ENCODE measurements around the gene WWOX. TPM values are rescaled to one million over a fixed set of nuclear protein-coding genes. Genes with fewer than 3 reads are reported as not detected.

Gene WWOX
- total RNA-seq, 3 donors from 2014 or later, result 11.7 to 18.0 (median 13.8) TPM

DNA sequence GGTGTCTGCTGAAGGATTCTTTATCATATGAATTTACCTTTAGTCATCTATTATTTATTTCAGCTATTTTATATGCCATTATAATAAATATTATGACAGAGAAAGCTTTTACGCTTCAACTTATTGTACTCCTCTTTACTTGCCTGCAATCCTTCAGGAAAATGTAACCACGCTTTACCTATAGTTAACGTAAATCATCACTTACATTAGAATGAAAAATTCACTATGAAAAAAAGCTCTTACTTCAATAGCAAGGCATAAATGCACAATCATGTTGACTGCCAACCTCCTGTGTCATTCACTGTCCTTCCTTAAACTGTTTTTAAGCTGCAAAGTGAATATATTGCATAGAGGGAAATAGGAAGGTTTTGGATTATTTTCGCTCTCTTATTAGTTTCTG lies 277.9 kb downstream of the WWOX start:
- Histone ChIP-seq H3K4me3 (no peak overlapping the region), H3K4me1 (ENCODE audit: low read depth) (no peaks in the 10 kb centered on the region), H3K9me3 (no peaks in the 10 kb centered on the region), H3K36me3 (ENCODE audit: low read depth) (no peaks in the 10 kb centered on the region)
- TF ChIP-seq CTCF (IDR thresholded peaks at IDR 0.05), result no peak
- ATAC-seq, result no peak
- no peak for DNase-seq
- intact Hi-C loops (cut with DNase I, micrococcal nuclease), result no loop called here

DNA sequence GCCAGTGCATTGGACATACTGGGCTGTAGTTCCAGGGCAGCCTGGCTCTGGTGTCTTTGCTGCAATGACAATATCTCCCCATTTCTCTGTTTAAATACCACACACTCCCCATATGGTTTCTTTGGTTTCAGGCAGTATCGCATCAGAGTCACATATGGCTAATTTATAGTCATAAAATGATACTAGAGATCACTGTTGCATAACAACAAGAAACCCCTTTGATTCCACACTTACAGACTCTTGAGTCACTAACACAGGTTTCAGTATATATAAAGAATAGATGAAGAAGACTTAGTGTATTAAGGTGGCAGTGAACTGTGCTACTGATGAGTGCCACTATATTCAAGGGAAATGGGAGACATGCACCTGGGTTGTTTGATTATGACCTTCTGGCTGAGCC lies 281.6 kb downstream of the WWOX start:
- Histone ChIP-seq H3K4me1 (ENCODE audit: low read depth) (no peaks in the 10 kb centered on the region), H3K4me3 (no peak overlapping the region), H3K36me3 (ENCODE audit: low read depth) (no peaks in the 10 kb centered on the region), H3K9me3 (no peaks in the 10 kb centered on the region)
- no peak for TF ChIP-seq CTCF (IDR thresholded peaks at IDR 0.05)
- DNase-seq, result no peak
- ATAC-seq, result no peak
- intact Hi-C loops (cut with DNase I, micrococcal nuclease), result no loop called here

GRCh38 chr16:78383118-78383517 lies 283.7 kb downstream of the WWOX start:
- H3K4me1 ChIP-seq (ENCODE audit: low read depth), result no peaks in the 10 kb centered on the region
- no peak for DNase-seq
- intact Hi-C loops (cut with DNase I, micrococcal nuclease), result no loop called here
- no peak overlapping the region for H3K4me3 ChIP-seq
- no peak for TF ChIP-seq CTCF (IDR thresholded peaks at IDR 0.05)
- H3K9me3 ChIP-seq, result no peaks in the 10 kb centered on the region
- H3K36me3 ChIP-seq (ENCODE audit: low read depth), result no peaks in the 10 kb centered on the region
- ATAC-seq, result no peak

DNA sequence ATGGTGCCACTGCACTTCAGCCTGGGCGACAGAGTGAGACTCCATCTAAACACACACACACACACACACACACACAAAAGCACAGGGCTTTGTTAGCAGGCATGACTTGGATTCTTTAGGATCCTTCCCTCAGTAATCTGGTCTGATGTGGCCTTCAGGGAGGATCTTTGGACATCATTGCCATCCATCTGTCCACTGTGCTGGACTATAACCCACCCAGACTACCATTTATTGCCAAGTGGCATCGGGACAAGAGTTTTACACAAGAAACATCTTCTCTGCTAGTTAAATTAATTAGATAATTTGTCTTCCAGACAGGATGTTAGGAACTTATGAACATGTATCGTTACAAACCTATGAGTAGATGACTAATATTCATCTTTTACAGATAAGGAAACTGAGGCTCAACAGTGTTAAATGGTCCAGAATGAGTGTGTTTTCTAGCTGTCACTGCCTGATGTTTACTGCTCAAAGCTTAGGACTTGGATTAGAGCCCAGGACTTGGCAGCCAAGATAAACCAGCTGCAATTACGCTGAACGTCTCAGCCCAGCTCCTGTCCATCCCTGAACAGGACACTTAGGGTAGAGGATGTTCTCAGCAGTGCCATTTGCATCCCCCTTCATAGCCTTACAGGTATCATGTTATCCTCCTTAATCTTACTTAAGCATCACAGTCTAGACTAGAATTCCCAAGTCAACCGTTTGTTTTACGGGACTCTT lies 285.8 kb downstream of the WWOX start:
- no peak for TF ChIP-seq CTCF (IDR thresholded peaks at IDR 0.05)
- H3K4me3 ChIP-seq, result no peak overlapping the region
- H3K9me3 ChIP-seq, result no peaks in the 10 kb centered on the region
- intact Hi-C loops (cut with DNase I, micrococcal nuclease), result no loop called here
- ATAC-seq (no peak), DNase-seq (no peak)
- H3K36me3 ChIP-seq (ENCODE audit: low read depth), result no peaks in the 10 kb centered on the region
- no peaks in the 10 kb centered on the region for H3K4me1 ChIP-seq (ENCODE audit: low read depth)

DNA sequence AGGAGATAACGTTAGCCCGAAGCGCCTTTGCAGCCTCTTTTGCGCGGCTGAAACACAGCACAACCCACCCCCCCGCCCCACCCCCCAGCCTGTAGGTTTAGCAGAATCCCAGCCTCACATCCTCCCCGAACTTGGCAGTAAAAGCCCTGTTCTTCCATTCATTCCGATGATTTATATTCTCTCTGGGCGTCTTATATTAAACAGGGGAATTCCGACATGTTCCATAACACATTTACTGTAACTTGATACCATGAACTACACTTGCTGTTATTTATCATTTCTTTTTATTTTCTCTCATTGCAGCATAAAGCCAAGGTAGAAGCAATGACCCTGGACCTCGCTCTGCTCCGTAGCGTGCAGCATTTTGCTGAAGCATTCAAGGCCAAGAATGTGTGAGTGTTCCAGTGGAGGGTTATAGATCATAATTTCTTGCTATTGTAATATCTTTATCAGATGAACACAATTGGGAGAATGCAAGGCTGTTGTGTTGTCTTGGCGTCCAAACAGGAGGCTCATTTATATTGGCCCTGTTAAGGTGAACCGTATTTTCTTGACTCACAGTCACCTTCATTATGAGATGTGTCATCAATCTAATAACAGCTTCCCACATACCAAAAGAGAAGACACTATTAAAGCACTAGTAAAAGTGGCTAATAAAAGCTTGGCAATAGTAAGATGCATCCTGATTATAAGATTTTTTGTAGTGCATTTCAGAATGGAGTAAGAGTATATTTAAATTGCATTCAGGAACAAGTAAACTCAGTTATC lies 287.3 kb downstream of the WWOX start:
- ATAC-seq, result no peak
- no peak for TF ChIP-seq CTCF (IDR thresholded peaks at IDR 0.05)
- Histone ChIP-seq H3K9me3 (no peaks in the 10 kb centered on the region), H3K4me3 (no peak overlapping the region), H3K36me3 (ENCODE audit: low read depth) (no peaks in the 10 kb centered on the region), H3K4me1 (ENCODE audit: low read depth) (no peaks in the 10 kb centered on the region)
- DNase-seq, result no peak
- intact Hi-C loops (cut with DNase I, micrococcal nuclease), result no loop called here
